GM23248 (cell line): Measurements from ENCODE around the gene EFNB2.

ENCODE experiments used
- EZH2 ChIP-seq: fragments of 200-600 bp; sonication (generic); IDR thresholded peaks from 2 replicates; pipeline ENCODE4 v1.6.1; 2018; ENCODE audit warnings: antibody characterized with exemption, mild to moderate bottlenecking; ENCODE audit not compliant: insufficient read depth, poor library complexity, severe bottlenecking
- EZH2phosphoT487 ChIP-seq: fragments of 200-600 bp; sonication (generic); IDR thresholded peaks from 2 replicates; pipeline ENCODE4 v1.6.1; 2018; ENCODE audit warnings: antibody characterized with exemption, moderate library complexity, mild to moderate bottlenecking, low read depth; ENCODE audit not compliant: insufficient read depth

GRCh38 chr13:106467427-106468122 is 67.9 kb downstream of the EFNB2 start:
- no peak for TF ChIP-seq EZH2
- no peak for TF ChIP-seq EZH2phosphoT487
